H1 (cell line): ENCODE measurements around the gene CHMP4A. TPM values are rescaled to one million over a fixed set of nuclear protein-coding genes. Genes with fewer than 3 reads are reported as not detected.

Experiments
- ASH2L ChIP-seq: fragments of 200-600, 300-600 bp; sonication (generic); IDR thresholded peaks from one replicate; pipeline ENCODE4 v1.7.1; 2017; ENCODE audit warnings: low read length
- ATF2 ChIP-seq: IDR thresholded peaks from 2 replicates; pipeline ENCODE4 v1.6.1; 2012; ENCODE audit warnings: low read length, inconsistent platforms
- BCL11A ChIP-seq, 2 experiments: IDR thresholded peaks; one replicate each; pipeline ENCODE4 v1.6.1; 2011; ENCODE audit warnings: low read depth in 2 of 2, low read length in 2 of 2, mild to moderate bottlenecking in 2 of 2
- CHD2 ChIP-seq: IDR thresholded peaks from 2 replicates; pipeline ENCODE4 v1.6.1; 2012; ENCODE audit warnings: low read length, improper control_type of control experiment
- CTCF ChIP-seq, 3 experiments: IDR thresholded peaks; 1 replicate in 2 of 3; 2 replicates in 1 of 3; pipeline versions ENCODE4 v1.5.1 to v1.6.1; 2011; ENCODE audit warnings: low read length in 3 of 3, mild to moderate bottlenecking in 3 of 3, inconsistent platforms in 2 of 3, low read depth in 1 of 3, moderate library complexity in 1 of 3; ENCODE audit not compliant: insufficient read depth in 1 of 3; ENCODE audit errors: control extremely low read depth in 1 of 3
- EP300 ChIP-seq, 2 experiments: IDR thresholded peaks; 1 replicate in 1 of 2; 2 replicates in 1 of 2; pipeline ENCODE4 v1.6.1; 2011 to 2012; ENCODE audit warnings: low read depth in 2 of 2, low read length in 2 of 2, mild to moderate bottlenecking in 2 of 2, borderline replicate concordance in 1 of 2, inconsistent platforms in 1 of 2, moderate library complexity in 1 of 2
- JUND ChIP-seq: IDR thresholded peaks from 2 replicates; pipeline ENCODE4 v1.6.1; 2011; ENCODE audit warnings: mild to moderate bottlenecking, improper control_type of control experiment, low read length
- KDM1A ChIP-seq: fragments of 200-600, 300-600 bp; sonication (generic); IDR thresholded peaks from 2 replicates; pipeline ENCODE4 v1.7.1; 2016; ENCODE audit warnings: mild to moderate bottlenecking, low read length, borderline replicate concordance
- KDM4A ChIP-seq: IDR thresholded peaks from one replicate; pipeline ENCODE4 v1.7.1; 2012; ENCODE audit warnings: low read depth, mild to moderate bottlenecking, moderate library complexity, low read length, inconsistent platforms; ENCODE audit not compliant: severe bottlenecking
- MAFK ChIP-seq: IDR thresholded peaks from 2 replicates; pipeline ENCODE4 v1.6.1; 2012; ENCODE audit warnings: low read depth, mild to moderate bottlenecking, improper control_type of control experiment, low read length
- MAX ChIP-seq: IDR thresholded peaks from 2 replicates; pipeline ENCODE4 v1.6.1; 2012; ENCODE audit warnings: inconsistent platforms
- PHF8 ChIP-seq: fragments of 200-600 bp; sonication (generic); conservative IDR thresholded peaks from 2 replicates; pipeline ENCODE4 v1.7.1; 2012; ENCODE audit warnings: low read depth, mild to moderate bottlenecking, inconsistent platforms, low read length, moderate library complexity
- RNF2 ChIP-seq: fragments of 200-900, 300-1000 bp; sonication (generic); IDR thresholded peaks from 2 replicates; pipeline ENCODE4 v1.7.1; 2016; ENCODE audit warnings: borderline replicate concordance, low read depth, mild to moderate bottlenecking, antibody characterized with exemption, low read length; ENCODE audit not compliant: poor library complexity, severe bottlenecking; ENCODE audit errors: missing control alignments
- SP4 ChIP-seq: IDR thresholded peaks from 2 replicates; pipeline ENCODE4 v1.6.1; 2012; ENCODE audit warnings: low read length, inconsistent platforms
- TCF12 ChIP-seq: IDR thresholded peaks from 2 replicates; pipeline ENCODE4 v1.6.1; 2011; ENCODE audit warnings: low read depth, mild to moderate bottlenecking, low read length
- ZNF274 ChIP-seq: IDR thresholded peaks from 2 replicates; pipeline ENCODE4 v1.7.0; 2012; ENCODE audit warnings: low read length, borderline replicate concordance; ENCODE audit errors: extremely low read depth
- polyA plus RNA-seq, 7 experiments: library from polyadenylated mRNA; depleted of rRNA in 3 of 7; stranded (reverse) in 5 of 7; unstranded in 2 of 7; fragments of >200 nt in 5 of 7; fragments of 200-250 nt in 2 of 7; gene quantifications; 1 replicate in 5 of 7; 2 replicates in 1 of 7; 4 replicates in 1 of 7; pipeline versions ENCODE4 v1.2.1 to v1.2.3, GENCODE V29; 2011 to 2013; ENCODE audit warnings: missing spikeins in 2 of 7, mixed read lengths in 2 of 7
- total RNA-seq: library from RNA; stranded (reverse); fragmentation: NEBNext Ultra II Directional; extraction: Animal tissue kit (Norgen Biotek cat#: 25700); gene quantifications from 2 replicates; pipeline ENCODE4 v1.2.1, GENCODE V29; 2021

Gene CHMP4A
- total and polyA plus RNA-seq, 2 of the 8 experiments (the other 6 are each of a cell fraction or from before 2014, with no cell fraction given): 32.9 to 37.6 TPM

GRCh38 chr14:24188251-24189058 is 24.8 kb downstream of the CHMP4A start, which contains the start of gene IPO4 (continued):
- TF ChIP-seq ATF2 (no peak), EP300 (IDR thresholded peaks at IDR 0.05; ENCODE audit: borderline replicate concordance in 1 of 2, low read depth in 2 of 2, low read length in 2 of 2) (peak in 1 of 2 experiments; percentile 93; a peak in 1 of 3 replicates), TCF12 (peak; percentile 74; the same call in 1 of the 2 replicates), RNF2 (no peak), PHF8 (peak; percentile 86), MAX (peak; percentile 99), KDM4A (peak; percentile 26), CHD2 (peak; percentile 76; the same call in 1 of the 2 replicates), SP4 (peak; percentile 87; the same call in 1 of the 2 replicates), ZNF274 (no peak), MAFK (no peak), CTCF (IDR thresholded peaks at IDR 0.05; ENCODE audit: control extremely low read depth in 1 of 3, insufficient read depth in 1 of 3, low read depth in 1 of 3, low read length in 3 of 3) (no peak; a peak in 1 of 4 replicates), ASH2L (peak; percentile 88), BCL11A (IDR thresholded peaks at IDR 0.05; ENCODE audit: low read depth in 2 of 2, low read length in 2 of 2) (no peak), JUND (peak; percentile 53; the same call in 1 of the 2 replicates), KDM1A (no peak)
